ENCODE data around the gene CHD9NB.

CHD9NB gene

DNA sequence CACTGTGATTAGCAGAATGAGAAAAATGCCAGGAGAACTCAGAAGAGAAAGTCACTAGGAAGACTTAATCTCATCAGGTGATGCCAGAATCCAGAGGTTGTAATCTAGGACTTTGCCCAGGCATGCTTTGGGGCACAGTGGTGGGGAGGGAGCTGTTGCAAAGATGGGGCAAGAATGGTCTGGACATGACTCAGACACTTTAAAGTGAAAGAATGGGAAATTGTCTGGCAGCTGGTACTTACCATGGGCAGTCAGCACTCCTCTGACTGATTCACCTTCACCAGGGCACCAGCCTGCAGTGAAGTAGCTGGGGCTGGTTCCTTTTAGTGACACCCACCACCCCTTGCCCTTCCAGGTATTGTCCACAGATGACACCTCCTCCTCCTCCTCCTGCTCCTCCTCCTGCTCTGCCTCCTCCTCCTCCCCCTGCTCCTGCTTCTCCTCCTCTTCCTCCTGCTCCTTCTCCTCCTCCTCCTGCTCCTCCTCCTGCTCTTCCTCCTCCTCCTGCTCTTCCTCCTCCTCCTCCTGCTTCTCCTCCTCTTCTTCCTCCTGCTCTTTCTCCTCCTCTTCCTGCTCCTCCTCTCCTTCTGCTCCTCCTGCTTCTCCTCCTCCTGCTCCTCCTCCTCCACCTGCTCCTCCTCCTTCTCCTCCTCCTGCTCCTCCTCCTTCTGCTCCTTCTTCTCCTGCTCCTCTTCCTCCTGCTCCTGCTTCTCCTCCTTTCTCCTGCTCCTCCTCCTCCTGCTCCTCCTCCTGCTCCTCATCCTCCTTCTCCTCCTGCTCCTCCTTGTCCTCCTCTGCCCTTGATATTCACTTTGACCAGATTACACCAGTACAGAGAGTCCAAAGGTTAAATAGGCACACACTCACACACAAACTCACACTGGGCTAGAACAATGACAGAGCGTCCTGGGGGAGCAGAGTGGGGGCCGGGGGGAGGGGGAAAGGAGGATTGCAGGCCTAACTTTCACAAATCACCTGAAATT is at the start of gene CHD9NB:
TSS of gene CHD9NB (minus strand) at position 379 of the 983 bp plus-strand sequence. CDS start 8,739 bp downstream, outside the sequence.
- FAIRE-seq (no peak), DNase-seq (ENCODE audit: extremely low spot score, insufficient read length, low read depth) (no peak)

DNA sequence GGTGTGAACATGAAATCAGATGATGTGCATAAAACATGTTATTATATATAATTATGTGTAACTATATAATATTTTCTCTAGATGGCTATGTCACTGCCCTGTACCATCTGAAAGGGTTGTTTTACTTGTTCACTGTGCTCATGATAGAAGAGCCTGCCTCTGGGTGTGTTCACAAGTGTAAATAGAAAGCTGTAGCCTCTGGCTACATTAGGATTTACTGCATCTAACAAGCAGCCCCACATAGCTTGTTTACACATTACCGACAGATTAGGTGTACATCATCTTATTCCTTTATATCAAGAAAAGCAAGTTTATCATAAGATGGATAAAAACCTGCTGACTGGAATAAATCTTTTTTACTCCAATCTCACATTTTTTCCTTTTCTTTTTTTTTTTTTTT is 48.2 kb upstream of the CHD9NB start:
- FAIRE-seq, result no peak
- no peak for DNase-seq (ENCODE audit: extremely low spot score, insufficient read length, low read depth)

DNA sequence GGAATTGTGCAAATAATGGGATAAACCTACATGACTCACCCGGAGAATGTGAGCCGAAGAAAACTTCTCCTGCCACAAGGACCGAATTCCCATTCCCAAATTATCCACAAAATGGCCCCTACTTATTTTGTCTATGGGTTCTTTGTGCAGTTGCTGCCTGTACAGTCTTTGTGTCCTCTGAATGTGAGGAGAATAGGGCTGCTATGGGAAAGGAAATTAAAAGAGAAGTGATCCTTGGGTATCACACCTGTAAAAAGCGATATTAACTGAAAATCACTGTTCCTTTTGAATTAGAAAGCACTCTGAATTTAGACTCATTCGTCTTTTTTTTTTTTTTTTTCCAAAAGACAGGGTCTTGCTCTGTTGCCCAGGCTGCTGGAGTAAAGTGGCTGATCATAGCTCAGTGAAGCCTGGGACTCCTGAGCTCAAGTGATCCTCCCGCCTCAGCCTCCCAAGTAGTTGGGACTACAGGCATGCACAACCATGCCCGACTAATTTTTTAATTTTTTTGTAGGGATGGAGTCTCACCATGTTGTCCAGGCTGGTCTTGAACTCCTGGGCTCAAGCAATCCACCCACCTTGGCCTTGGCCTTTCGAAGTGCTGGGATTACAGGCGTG is 47.5 kb upstream of the CHD9NB start:
- no peak for FAIRE-seq

DNA sequence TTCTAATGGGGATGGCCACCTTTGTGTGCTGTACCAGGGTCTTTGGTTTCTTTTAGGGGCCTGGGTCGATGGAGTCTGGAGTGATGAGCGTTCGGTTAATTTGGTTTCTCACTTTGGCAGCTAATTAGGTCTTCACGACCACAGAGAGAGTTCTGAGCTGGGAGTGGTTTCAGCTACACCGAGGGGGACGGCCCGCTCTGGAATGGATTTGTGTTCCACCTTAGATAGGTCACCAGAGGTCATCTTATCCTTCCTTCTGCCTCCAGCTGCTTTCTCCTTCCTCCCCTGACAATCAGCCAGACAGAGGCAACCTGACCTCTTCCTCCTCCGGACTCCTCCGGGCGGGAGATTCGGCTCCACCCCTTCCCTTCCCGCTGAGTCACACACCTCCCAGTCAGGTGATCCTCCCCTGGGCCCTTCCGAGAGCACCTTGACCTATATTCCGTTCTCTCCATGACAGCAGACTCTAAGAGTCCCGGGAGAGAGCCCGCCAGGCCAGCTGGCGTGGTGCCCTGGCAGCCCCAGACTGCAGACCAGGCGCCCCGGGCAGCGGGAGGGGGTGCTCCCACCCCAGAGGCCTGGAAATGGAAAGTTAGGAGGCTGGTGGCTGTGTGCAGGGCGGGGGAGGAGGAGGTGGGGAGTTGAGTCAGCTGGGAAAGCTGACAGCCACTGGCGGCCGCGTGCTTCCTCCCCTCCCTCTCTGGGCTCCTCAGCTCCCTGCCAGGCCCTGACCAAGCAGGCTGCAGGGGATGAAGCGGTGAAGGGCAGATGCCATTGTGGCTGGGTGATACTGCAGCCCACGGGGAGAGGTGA is 46.8 kb upstream of the CHD9NB start:
- no peak for DNase-seq (ENCODE audit: extremely low spot score, insufficient read length, low read depth)
- no peak for FAIRE-seq

More for the DNA sequence above, 47.5 kb upstream of the CHD9NB start:
- no peak for DNase-seq (ENCODE audit: extremely low spot score, insufficient read length, low read depth)

GRCh38 chr16:53098526-53099317 is 46.0 kb upstream of the CHD9NB start:
- FAIRE-seq (peak; percentile 86), DNase-seq (ENCODE audit: extremely low spot score, insufficient read length, low read depth) (no peak)

DNA sequence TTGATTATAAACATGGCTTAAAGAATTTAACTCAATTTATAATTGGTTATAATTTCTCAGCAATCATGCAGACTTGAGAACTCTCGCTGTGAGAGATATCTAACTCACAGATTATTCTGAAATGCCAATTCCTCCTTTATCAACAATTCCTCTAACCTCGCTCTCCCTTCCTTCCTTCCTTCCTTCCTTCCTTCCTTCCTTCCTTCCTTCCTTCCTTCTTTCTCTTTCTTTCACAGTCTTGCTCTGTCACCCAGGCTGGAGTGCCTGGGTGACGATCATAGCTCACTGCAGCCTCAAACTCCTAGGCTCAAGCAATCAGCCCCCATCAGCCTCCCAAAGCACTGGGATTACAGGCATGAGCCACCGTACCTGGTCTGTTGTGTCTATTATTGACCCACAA is 44.5 kb upstream of the CHD9NB start:
- no peak for FAIRE-seq
- DNase-seq (ENCODE audit: extremely low spot score, insufficient read length, low read depth), result no peak

- FAIRE-seq (peak; percentile 82), DNase-seq (ENCODE audit: extremely low spot score, insufficient read length, low read depth) (no peak)
These were observed 41.4 kb upstream of the CHD9NB start for GRCh38 chr16:53094013-53094630.

DNA sequence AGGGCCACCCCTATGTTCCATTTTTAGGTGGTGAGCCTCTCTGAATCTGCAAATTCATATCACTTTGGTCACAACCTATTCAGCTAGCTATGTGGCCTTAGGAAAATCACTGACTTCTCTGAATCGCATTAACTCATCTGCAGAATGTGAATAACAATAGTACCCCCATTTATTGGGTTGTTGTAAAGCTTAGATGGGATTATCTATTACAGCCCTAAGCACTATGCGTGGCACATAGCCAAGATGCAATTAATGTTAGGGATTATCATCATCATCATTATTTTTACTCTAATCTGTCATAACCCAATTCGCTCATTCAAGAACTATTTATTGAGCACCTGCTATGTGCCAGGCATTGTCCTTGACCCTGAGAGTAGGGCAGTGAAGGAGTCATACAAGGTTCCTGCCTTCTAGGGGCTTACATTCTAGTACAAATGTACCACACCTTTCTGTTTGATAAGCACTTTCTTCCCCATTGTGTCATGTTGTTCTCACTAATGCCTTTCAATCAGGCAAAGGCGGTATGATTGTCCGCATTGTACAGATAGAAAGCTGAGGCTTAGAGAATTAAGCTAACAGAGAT is 40.6 kb upstream of the CHD9NB start:
- FAIRE-seq (no peak), DNase-seq (ENCODE audit: extremely low spot score, insufficient read length, low read depth) (no peak)

- FAIRE-seq, result no peak
These were observed 39.6 kb upstream of the CHD9NB start for GRCh38 chr16:53092284-53092683.

GRCh38 chr16:53091466-53092211 is 38.9 kb upstream of the CHD9NB start:
- DNase-seq (ENCODE audit: extremely low spot score, insufficient read length, low read depth), result no peak
- FAIRE-seq, result peak; percentile 92

More at GRCh38 chr16:53092284-53092683, 39.6 kb upstream of the CHD9NB start:
- no peak for DNase-seq (ENCODE audit: extremely low spot score, insufficient read length, low read depth)

DNA sequence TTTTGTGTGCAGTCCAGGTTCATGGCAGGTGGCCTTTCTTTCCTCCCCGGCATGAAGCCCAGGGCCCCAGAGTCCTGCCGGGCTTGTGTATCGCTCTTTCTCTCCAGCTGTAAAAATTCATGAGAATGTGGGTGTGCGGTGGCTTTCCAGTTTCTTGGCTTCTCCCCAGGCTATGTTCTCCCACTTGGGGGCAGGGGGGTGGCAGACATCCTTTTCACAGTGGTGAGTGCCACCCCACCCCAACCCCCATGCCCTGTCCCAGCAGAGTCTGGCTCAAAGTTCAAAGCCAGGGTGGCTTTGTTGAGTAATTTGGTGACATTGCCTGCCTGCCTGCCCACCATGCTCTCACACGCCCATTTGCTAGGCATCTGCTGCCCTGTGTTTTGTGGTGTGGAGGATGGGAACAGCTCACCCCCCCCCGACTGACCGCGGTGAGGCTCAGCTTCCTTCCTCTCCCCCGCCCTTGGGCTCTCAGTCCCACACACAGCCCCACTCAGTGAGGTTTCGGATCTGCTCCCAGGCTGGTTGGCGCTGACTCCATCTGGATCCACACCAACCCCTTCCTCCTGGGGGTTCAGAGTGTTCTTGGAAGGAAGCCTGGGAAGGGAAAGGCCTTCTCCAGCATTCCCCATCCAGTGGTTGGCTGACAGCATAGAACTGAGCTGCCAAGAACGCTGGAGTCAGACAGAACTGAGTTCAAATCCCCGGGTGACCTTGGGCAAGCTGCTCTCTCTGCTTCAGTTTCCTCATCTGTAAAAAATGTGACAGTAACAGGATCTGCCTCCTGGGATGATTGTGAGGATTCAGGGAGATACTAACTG is 38.1 kb upstream of the CHD9NB start:
- DNase-seq (ENCODE audit: extremely low spot score, insufficient read length, low read depth) (no peak), FAIRE-seq (peak; percentile 91)

- FAIRE-seq, result no peak
- no peak for DNase-seq (ENCODE audit: extremely low spot score, insufficient read length, low read depth)
These were observed 37.5 kb upstream of the CHD9NB start for GRCh38 chr16:53090286-53090590.

DNA sequence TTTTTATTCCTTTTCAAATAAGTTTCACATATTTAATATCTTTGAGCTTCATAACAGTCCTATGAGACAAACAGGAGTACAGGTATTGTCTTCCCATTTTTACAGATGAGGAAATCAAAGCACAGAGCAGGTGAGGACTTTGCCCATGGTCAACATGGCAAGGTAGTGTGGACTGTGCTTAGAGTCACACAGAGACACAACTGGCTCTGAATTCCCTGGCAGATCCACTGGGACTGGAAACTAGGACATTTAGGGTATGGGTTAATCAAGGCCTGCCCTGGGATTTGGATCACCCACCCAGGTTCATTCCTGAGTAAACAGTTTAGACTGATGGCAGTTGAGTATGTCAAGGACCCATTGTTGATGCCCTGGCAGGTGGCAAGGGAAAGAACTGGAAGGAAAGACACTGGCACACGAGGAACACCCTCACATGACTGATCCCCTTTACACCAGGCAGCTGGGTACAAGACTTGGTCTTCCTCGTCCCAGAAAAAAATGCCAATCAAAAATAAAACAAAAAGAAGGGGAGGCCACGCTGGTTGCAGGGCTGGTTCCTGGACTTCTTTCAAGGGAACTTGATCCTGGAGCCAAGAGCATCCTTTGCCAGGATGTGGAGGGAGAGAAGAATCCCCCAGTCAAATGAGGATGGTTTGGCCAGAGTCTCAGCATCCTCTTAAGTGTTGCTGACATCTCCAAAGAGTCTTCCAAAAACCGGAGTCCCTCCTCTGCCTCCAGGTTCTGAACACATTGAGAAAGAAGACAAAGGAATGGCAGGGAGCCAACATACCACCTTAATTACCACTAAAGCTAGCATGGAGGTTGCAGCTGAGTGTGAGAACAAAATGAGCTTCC is 37.0 kb upstream of the CHD9NB start:
- no peak for FAIRE-seq
- no peak for DNase-seq (ENCODE audit: extremely low spot score, insufficient read length, low read depth)

DNA sequence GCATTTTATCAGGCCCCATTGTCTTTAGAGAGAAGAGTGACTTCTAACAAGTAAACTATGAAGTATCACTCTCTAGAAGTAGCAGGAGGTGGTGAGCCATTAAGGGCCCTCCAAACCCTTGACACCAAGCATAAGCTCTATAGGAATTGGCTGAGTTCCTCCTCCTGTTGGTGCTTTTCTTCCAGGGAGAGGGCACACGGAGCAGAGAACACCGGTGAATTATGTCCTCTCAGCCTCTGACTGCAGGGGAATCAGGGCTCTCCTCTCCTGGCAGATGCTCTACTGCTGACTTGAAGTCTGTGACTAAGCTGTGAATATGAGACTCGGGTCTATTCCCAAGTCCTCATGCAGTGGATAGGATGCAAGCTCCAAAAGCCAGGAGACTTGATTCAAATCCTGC is 34.4 kb upstream of the CHD9NB start:
- FAIRE-seq (no peak), DNase-seq (ENCODE audit: extremely low spot score, insufficient read length, low read depth) (no peak)

- DNase-seq (ENCODE audit: extremely low spot score, insufficient read length, low read depth) (no peak), FAIRE-seq (no peak)
These were observed 33.3 kb upstream of the CHD9NB start for GRCh38 chr16:53085931-53086421.

GRCh38 chr16:53085369-53085843 is 32.7 kb upstream of the CHD9NB start:
- FAIRE-seq (no peak), DNase-seq (ENCODE audit: extremely low spot score, insufficient read length, low read depth) (no peak)
